Liver (tissue), 3 donors: ENCODE data around the gene SPAG16.

Experiments used
- JUND ChIP-seq, 2 donors: IDR thresholded peaks; 2 replicates each; pipeline ENCODE4 v1.6.1; 2016; ENCODE audit warnings: antibody characterized with exemption in 2 of 2
- YY1 ChIP-seq: IDR thresholded peaks from 2 replicates; pipeline ENCODE4 v1.6.1; 2016; ENCODE audit warnings: antibody characterized with exemption, mild to moderate bottlenecking
- TF ChIP-seq, protein P1 (sequence below): fragments of 150-350 bp; IDR thresholded peaks from 2 replicates; pipeline ENCODE4 v1.5.1; 2017; ENCODE audit warnings: improper control_type of control experiment, low read depth, low read length; ENCODE audit not compliant: missing input control
- donor health status: healthy.
- donor health status: healthy.

DNA sequence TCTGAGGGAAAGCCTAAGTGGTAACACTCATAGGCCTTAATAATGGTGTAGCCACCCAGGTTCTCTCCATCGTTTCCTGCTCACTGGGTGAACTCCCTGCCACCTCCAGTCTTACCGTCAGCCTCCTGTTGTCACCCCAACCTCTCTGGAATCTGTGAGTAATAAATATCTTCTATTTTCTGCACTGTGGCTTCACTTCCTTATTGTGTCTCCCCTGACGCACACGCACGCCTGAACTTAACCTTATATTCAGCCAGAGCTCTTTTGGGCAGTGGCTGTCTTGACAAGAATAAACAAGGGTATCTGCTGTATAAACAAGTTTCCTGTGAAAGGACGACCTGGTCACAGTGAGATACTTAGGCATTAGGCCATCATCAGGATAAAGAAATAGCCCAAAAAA is 467.2 kb downstream of the SPAG16 start:
- TF ChIP-seq, protein P1, sequence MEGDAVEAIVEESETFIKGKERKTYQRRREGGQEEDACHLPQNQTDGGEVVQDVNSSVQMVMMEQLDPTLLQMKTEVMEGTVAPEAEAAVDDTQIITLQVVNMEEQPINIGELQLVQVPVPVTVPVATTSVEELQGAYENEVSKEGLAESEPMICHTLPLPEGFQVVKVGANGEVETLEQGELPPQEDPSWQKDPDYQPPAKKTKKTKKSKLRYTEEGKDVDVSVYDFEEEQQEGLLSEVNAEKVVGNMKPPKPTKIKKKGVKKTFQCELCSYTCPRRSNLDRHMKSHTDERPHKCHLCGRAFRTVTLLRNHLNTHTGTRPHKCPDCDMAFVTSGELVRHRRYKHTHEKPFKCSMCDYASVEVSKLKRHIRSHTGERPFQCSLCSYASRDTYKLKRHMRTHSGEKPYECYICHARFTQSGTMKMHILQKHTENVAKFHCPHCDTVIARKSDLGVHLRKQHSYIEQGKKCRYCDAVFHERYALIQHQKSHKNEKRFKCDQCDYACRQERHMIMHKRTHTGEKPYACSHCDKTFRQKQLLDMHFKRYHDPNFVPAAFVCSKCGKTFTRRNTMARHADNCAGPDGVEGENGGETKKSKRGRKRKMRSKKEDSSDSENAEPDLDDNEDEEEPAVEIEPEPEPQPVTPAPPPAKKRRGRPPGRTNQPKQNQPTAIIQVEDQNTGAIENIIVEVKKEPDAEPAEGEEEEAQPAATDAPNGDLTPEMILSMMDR = no peak
- TF ChIP-seq JUND (IDR thresholded peaks at IDR 0.05) (no peak), YY1 (no peak)
